HCT116 (cell line): ENCODE results near the gene ARHGAP28. TPM values are rescaled to one million over a fixed set of nuclear protein-coding genes. Genes with fewer than 3 reads are reported as not detected.

Experiments
- ATAC-seq: fragments of 200-7000 bp; cut with Tn5 transposase; 2 replicates; pipeline ENCODE4 v1.9.1; 2020; ENCODE audit warnings: mild to moderate bottlenecking, moderate library complexity
- BruUV-seq: library from RNA; stranded (reverse); fragments of 400-500 nt; replicated peaks from 2 replicates; lab custom pipeline; 2021; lab: Mats Ljungman, UMichigan
- CTCF ChIA-PET: fragments of 300-600 bp; sonication (Branson Sonifier 250); formaldehyde crosslinking; loops from one replicate; lab custom pipeline; 2021; ENCODE audit warnings: antibody characterized with exemption; lab: Charles Lee
- POLR2A ChIA-PET: fragments of 300-600, 350-600 bp; sonication (Branson Sonifier 250); formaldehyde crosslinking; loops from one replicate; lab custom pipeline; 2021; ENCODE audit warnings: antibody characterized with exemption; lab: Charles Lee
- RAD21 ChIA-PET, 2 experiments: fragments of 300-600 bp; sonication (Branson Sonifier 250); formaldehyde crosslinking; loops; one replicate each; lab custom pipeline; 2023; ENCODE audit warnings: low total read pairs in 2 of 2; ENCODE audit not compliant: uncharacterized antibody in 2 of 2, unreplicated experiment in 2 of 2, low non-redundant PET in 1 of 2; lab: Charles Lee
- DNase-seq: peaks from one replicate; pipeline ENCODE4 v3.0.0-alpha.2; 2010; ENCODE audit warnings: low read depth, low spot score
- H2AFZ ChIP-seq: fragments of 200-600 bp; shearing (Covaris generic), sonication (generic); 2 replicates; pipeline ENCODE4 v1.6.1; 2017; ENCODE audit warnings: low read depth, mixed run types, mixed read lengths, antibody characterized with exemption, low read length; ENCODE audit not compliant: poor library complexity, severe bottlenecking
- H3K27ac ChIP-seq: 2 replicates; pipeline ENCODE4 v1.5.1; 2012; ENCODE audit warnings: low read depth, low read length
- H3K27me3 ChIP-seq: fragments of 200-600 bp; sonication (generic); 2 replicates; pipeline ENCODE4 v1.6.1; 2016; ENCODE audit warnings: mixed run types, low read length, mixed read lengths; ENCODE audit not compliant: insufficient read depth
- H3K36me3 ChIP-seq, 2 experiments: fragments of 200-500 bp in 1 of 2; fragments of 200-600 bp in 1 of 2; sonication (Bioruptor generic) in 1 of 2; sonication (generic) in 1 of 2; 2 replicates each; pipeline versions ENCODE4 v1.5.1 to v1.6.1; 2014 to 2016; ENCODE audit warnings: low read length in 2 of 2, inconsistent platforms in 1 of 2, mixed read lengths in 1 of 2, mixed run types in 1 of 2; ENCODE audit not compliant: insufficient read depth in 2 of 2, control insufficient read depth in 1 of 2
- H3K4me1 ChIP-seq, 2 experiments: fragments of 200-600 bp in 1 of 2; sonication (generic) in 1 of 2; 2 replicates each; pipeline versions ENCODE4 v1.5.1 to v1.6.1; 2012 to 2017; ENCODE audit warnings: low read length in 2 of 2, inconsistent platforms in 1 of 2, mild to moderate bottlenecking in 1 of 2, mixed read lengths in 1 of 2, mixed run types in 1 of 2, moderate library complexity in 1 of 2; ENCODE audit not compliant: insufficient read depth in 2 of 2, control insufficient read depth in 1 of 2
- H3K4me2 ChIP-seq: fragments of 200-600 bp; sonication (generic); 2 replicates; pipeline ENCODE4 v1.6.1; 2017; ENCODE audit warnings: mixed run types, low read length, mixed read lengths
- H3K4me3 ChIP-seq, 2 experiments: fragments of 200-600 bp in 1 of 2; sonication (generic) in 1 of 2; replicated peaks in 1 of 2; 2 replicates each; pipeline ENCODE4 v1.5.1; 2011 to 2016; ENCODE audit warnings: low read length in 2 of 2, control low read depth in 1 of 2, low read depth in 1 of 2, mild to moderate bottlenecking in 1 of 2, mixed read lengths in 1 of 2, mixed run types in 1 of 2
- H3K79me2 ChIP-seq: fragments of 200-600 bp; sonication (generic); 2 replicates; pipeline ENCODE4 v1.6.1; 2017; ENCODE audit warnings: mild to moderate bottlenecking, mixed run types, low read length, moderate library complexity, mixed read lengths; ENCODE audit not compliant: insufficient read depth
- H3K9ac ChIP-seq: fragments of 200-600 bp; sonication (generic); 2 replicates; pipeline ENCODE4 v1.6.1; 2016; ENCODE audit warnings: low read length, mixed read lengths
- H3K9me2 ChIP-seq: fragments of 200-600 bp; sonication (generic), shearing (Covaris generic); 2 replicates; pipeline ENCODE4 v1.6.1; 2017; ENCODE audit warnings: mixed run types, mild to moderate bottlenecking, moderate library complexity; ENCODE audit not compliant: insufficient read depth
- H3K9me3 ChIP-seq, 2 experiments: fragments of 200-500 bp in 1 of 2; fragments of 200-600 bp in 1 of 2; sonication (Bioruptor generic) in 1 of 2; sonication (generic) in 1 of 2; 2 replicates each; pipeline ENCODE4 v1.6.1; 2014 to 2017; ENCODE audit warnings: low read length in 2 of 2, mixed read lengths in 2 of 2, inconsistent platforms in 1 of 2, low read depth in 1 of 2, mild to moderate bottlenecking in 1 of 2, mixed run types in 1 of 2, moderate library complexity in 1 of 2; ENCODE audit not compliant: control insufficient read depth in 1 of 2, insufficient read depth in 1 of 2
- H4K20me1 ChIP-seq: fragments of 200-600 bp; sonication (generic), shearing (Covaris generic); 2 replicates; pipeline ENCODE4 v1.6.1; 2017; ENCODE audit warnings: mixed run types, mild to moderate bottlenecking, moderate library complexity; ENCODE audit not compliant: insufficient read depth
- ATF3 ChIP-seq: IDR thresholded peaks from 2 replicates; pipeline ENCODE4 v1.6.1; 2012
- CEBPB ChIP-seq: IDR thresholded peaks from 2 replicates; pipeline ENCODE4 v1.6.1; 2012; ENCODE audit warnings: low read depth
- EGR1 ChIP-seq: IDR thresholded peaks from 2 replicates; pipeline ENCODE4 v1.6.1; 2012; ENCODE audit warnings: low read depth
- ELF1 ChIP-seq: IDR thresholded peaks from 2 replicates; pipeline ENCODE4 v1.6.1; 2012; ENCODE audit warnings: low read depth, borderline replicate concordance
- EZH2 ChIP-seq: fragments of 200-600 bp; sonication (generic); IDR thresholded peaks from 2 replicates; pipeline ENCODE4 v1.6.1; 2017; ENCODE audit warnings: antibody characterized with exemption, mixed run types
- EZH2phosphoT487 ChIP-seq: fragments of 200-600 bp; IDR thresholded peaks from 2 replicates; pipeline ENCODE4 v1.6.1; 2018; ENCODE audit warnings: antibody characterized with exemption, borderline replicate concordance
- JUND ChIP-seq: IDR thresholded peaks from 2 replicates; pipeline ENCODE4 v1.6.1; 2012
- POLR2A ChIP-seq: IDR thresholded peaks from 2 replicates; pipeline ENCODE4 v1.7.0; 2011; ENCODE audit warnings: borderline replicate concordance; ENCODE audit not compliant: insufficient read depth, insufficient read length; ENCODE audit errors: extremely low read depth
- SRF ChIP-seq: IDR thresholded peaks from 2 replicates; pipeline ENCODE4 v1.6.1; 2012; ENCODE audit warnings: low read depth
- TCF7L2 ChIP-seq: IDR thresholded peaks from 2 replicates; pipeline ENCODE4 v1.7.0; 2011; ENCODE audit warnings: borderline replicate concordance, inconsistent platforms; ENCODE audit not compliant: insufficient read depth, insufficient read length; ENCODE audit errors: extremely low read depth
- ZBTB33 ChIP-seq: IDR thresholded peaks from 2 replicates; pipeline ENCODE4 v1.6.1; 2011; ENCODE audit warnings: mild to moderate bottlenecking, low read length, moderate library complexity; ENCODE audit not compliant: insufficient replicate concordance; ENCODE audit errors: extremely low read depth
- ZNF274 ChIP-seq: fragments of 200-500 bp; sonication (Bioruptor generic); IDR thresholded peaks from 2 replicates; pipeline ENCODE4 v1.6.1; 2014; ENCODE audit warnings: mild to moderate bottlenecking, low read depth, low read length, inconsistent platforms
- intact Hi-C: fragments of 100-400 bp; cut with micrococcal nuclease; formaldehyde crosslinking; loops from 2 replicates; pipeline ENCODE4 v1.10.0; 2022
- total RNA-seq: library from RNA; stranded (reverse); gene quantifications from one replicate; pipeline ENCODE4 v1.2.1, GENCODE V29; 2021; ENCODE audit not compliant: unreplicated experiment

The ARHGAP28 gene
- total RNA-seq, 1 experiment from 2014 or later: not detected

- Histone ChIP-seq H3K9me2 (no peaks in the 10 kb centered on the region), H3K4me3 (no peak overlapping the region), H3K27me3 (no peaks in the 10 kb centered on the region), H3K27ac (no peak overlapping the region), H4K20me1 (no peaks in the 10 kb centered on the region), H3K4me1 (no peaks in the 10 kb centered on the region), H3K9ac (no peak overlapping the region), H3K9me3 (peaks cover 0 to 23% of the 10 kb centered on the region in 2 experiments; a peak in 2 of 4 replicates), H3K4me2 (no peak overlapping the region), H3K36me3 (no peaks in the 10 kb centered on the region), H2AFZ (no peak overlapping the region), H3K79me2 (no peaks in the 10 kb centered on the region)
- TF ChIP-seq POLR2A: no peak
- TF ChIP-seq JUND: no peak
- no peak for TF ChIP-seq SRF
- TF ChIP-seq ZBTB33: no peak
- no peak for TF ChIP-seq EGR1
- no peak for TF ChIP-seq EZH2
- TF ChIP-seq ZNF274: no peak
- no peak for TF ChIP-seq ELF1
- no peak for TF ChIP-seq CEBPB
- TF ChIP-seq EZH2phosphoT487: no peak
- no peak for TF ChIP-seq ATF3
- TF ChIP-seq TCF7L2: no peak
- ChIA-PET RAD21 (no interaction called here), POLR2A (no interaction called here), CTCF (no interaction called here)
- ATAC-seq: no peak
- DNase-seq: no peak
- no TSS peak for BruUV-seq
- intact Hi-C loops: no loop called here
Measured at GRCh38 chr18:6956999-6957398, 227.5 kb downstream of the ARHGAP28 start.
